GM10266 (cell line): ENCODE data around the gene TBCB.
"Not testable (repeated sequence)": the region's sequence is repeated elsewhere in the genome, so short reads cannot be mapped to it uniquely, and the experiment has no call there.

ENCODE experiments used
- DNase-seq: peaks from one replicate; pipeline ENCODE4 v3.0.0; 2012; ENCODE audit errors: extremely low spot score
- CTCF ChIP-seq: IDR thresholded peaks from 2 replicates; pipeline ENCODE4 v1.5.1; 2012; ENCODE audit warnings: mild to moderate bottlenecking, low read depth; ENCODE audit not compliant: control insufficient read depth, insufficient read depth; ENCODE audit errors: missing control alignments

The TBCB gene

DNA sequence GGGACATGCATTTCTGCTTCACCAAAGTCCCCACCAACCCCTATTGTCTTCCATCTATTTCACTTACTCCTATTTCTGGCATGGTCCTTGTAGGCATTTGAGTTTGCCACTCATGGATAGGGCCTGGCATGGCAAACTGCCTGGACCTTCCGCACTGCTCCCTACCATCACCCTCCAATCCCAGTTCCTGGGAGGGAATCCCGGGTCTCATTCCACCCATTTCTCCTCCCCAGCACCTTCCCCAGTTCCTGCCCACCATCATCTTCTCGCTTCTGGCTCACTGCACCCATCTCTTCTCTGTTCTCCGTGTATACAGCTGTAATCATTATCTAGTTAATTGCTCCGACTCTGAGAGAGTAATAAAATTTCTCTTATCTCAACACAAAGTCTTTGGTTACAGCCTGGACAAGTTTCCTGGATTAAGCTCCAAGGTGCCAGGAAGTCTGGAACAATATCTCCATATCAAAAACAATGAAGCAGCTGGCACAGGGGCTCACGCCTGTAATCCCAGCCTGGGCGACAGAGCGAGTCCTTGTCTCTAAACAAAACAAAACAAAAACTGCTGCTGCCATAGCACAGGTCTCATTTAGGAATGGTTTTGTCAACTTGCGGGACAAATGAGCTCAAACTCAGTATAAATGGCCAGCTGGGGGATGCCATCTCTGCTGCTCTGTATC, 54.0 kb downstream of the TBCB start:
- no peak for DNase-seq
- no peak for TF ChIP-seq CTCF

- no peak for TF ChIP-seq CTCF
- DNase-seq = no peak
Observed at GRCh38 chr19:36172852-36173251, 57.6 kb downstream of the TBCB start.

DNA sequence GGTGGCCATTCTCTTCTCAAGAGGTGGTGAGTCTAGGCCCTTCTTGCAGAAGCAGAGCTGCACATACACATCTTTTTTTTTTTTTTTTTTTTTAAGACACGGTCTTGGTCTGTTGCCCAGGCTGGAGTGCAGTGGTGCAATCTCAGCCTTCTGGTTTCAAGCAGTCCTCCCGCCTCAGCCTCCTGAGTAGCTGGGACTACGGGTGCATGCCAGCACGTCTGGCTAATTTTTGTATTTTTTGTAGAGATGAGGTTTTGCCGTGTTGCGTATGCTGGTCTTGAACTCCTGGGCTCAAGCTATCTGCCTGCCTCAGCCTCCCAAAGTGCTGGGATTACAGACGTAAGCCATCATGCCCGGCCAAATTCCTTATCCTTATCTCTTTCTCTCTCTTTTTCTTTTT, 58.6 kb downstream of the TBCB start:
- DNase-seq = not testable (repeated sequence)
